ENCODE data around the gene PRKCI.
A peak's percentile ranks its signal among the peaks of the same experiment; 100 is the strongest.
"Not testable (repeated sequence)": the region's sequence is repeated elsewhere in the genome, so short reads cannot be mapped to it uniquely, and the experiment has no call there.

The PRKCI gene

DNA sequence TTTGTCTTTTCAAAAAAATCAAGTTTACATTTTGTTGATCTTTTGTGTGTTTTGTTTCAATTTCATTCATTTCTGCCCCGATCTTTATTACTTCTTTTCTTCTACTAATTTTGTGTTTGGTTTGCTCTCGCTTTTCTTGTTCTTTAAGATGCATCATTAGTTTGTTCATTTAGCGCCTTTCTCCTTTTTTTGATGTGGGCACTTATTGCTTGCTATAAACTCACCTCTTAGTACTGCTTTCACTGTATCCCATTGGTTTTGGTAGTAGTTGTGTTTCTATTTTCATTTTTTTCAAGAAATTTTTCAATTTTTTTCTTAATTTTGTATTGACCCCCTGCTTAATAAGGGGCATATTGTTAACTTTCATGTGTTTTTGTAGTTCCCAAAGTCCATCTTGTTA lies 34.4 kb downstream of the PRKCI start:
- H3K4me3 ChIP-seq (ENCODE audit: insufficient read length, low read depth) = no peak overlapping the region
- no peak for DNase-seq (ENCODE audit: low read depth, low spot score)
- TF ChIP-seq SUZ12 (IDR thresholded peaks at IDR 0.05; ENCODE audit: extremely low read depth, insufficient read depth, insufficient read length) (no peak), ZNF274 (IDR thresholded peaks at IDR 0.05; ENCODE audit: low read depth, low read length) (no peak), YY1 (IDR thresholded peaks at IDR 0.05; ENCODE audit: insufficient read depth, insufficient read length) (no peak)
- H3K36me3 ChIP-seq (ENCODE audit: insufficient read depth, insufficient read length, low read length) = peaks cover 17% of the 10 kb centered on the region
- no peaks in the 10 kb centered on the region for H3K9me3 ChIP-seq (ENCODE audit: insufficient read depth, low read length)
- H3K9ac ChIP-seq (ENCODE audit: insufficient read length, low read depth) = no peak overlapping the region
- no peaks in the 10 kb centered on the region for H3K27me3 ChIP-seq (ENCODE audit: insufficient read depth, insufficient read length)
- no peaks in the 10 kb centered on the region for H3K4me1 ChIP-seq (ENCODE audit: insufficient read depth, insufficient read length)

DNA sequence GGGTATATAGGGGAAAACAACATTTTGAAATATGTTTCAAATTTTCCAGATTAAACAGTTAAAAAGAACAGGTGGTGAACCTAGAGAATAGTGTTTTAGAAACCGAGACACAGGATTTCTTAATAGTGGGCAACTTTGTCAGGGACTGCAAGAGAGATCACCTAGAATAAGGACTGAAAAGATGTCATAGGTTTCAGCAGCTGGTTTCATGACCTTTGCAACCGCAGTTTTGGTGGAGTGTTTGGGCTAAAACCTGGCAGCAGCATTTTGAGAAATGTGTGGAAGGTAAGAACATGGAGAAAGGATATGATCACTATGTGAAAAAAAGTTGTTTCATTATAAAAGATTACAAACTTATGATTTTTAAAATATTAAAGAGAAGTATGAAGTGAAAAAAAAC lies 34.9 kb downstream of the PRKCI start:
- Histone ChIP-seq H3K4me1 (ENCODE audit: insufficient read depth, insufficient read length) (no peaks in the 10 kb centered on the region), H3K9me3 (ENCODE audit: insufficient read depth, low read length) (no peaks in the 10 kb centered on the region), H3K27me3 (ENCODE audit: insufficient read depth, insufficient read length) (no peaks in the 10 kb centered on the region), H3K9ac (ENCODE audit: insufficient read length, low read depth) (no peak overlapping the region), H3K36me3 (ENCODE audit: insufficient read depth, insufficient read length, low read length) (peaks cover 17% of the 10 kb centered on the region), H3K4me3 (ENCODE audit: insufficient read length, low read depth) (no peak overlapping the region)
- no peak for DNase-seq (ENCODE audit: low read depth, low spot score)
- no peak for TF ChIP-seq SUZ12 (IDR thresholded peaks at IDR 0.05; ENCODE audit: extremely low read depth, insufficient read depth, insufficient read length)

DNA sequence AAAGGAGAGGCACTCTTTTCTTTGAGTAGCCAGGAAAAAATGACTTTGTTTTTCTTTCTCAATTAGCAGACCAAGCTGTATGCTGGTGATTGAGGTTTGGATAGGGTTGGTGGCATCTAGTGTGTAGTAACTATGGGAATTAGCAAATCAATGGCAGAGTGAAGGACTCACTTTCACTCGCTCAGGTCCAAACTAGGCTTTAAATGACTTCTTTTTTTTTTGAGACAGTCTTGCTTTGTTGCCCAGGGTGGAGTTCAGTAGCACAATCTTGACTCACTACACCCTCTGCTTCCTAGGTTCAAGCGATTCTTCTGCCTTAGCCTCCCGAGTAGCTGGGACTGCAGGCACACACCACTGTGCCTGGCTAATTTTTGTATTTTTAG lies 35.9 kb downstream of the PRKCI start:
- Histone ChIP-seq H3K36me3 (ENCODE audit: insufficient read depth, insufficient read length, low read length) (peaks cover 17% of the 10 kb centered on the region), H3K27me3 (ENCODE audit: insufficient read depth, insufficient read length) (no peaks in the 10 kb centered on the region), H3K4me1 (ENCODE audit: insufficient read depth, insufficient read length) (no peaks in the 10 kb centered on the region), H3K9ac (ENCODE audit: insufficient read length, low read depth) (no peak overlapping the region), H3K9me3 (ENCODE audit: insufficient read depth, low read length) (no peaks in the 10 kb centered on the region), H3K4me3 (ENCODE audit: insufficient read length, low read depth) (no peak overlapping the region)
- DNase-seq (ENCODE audit: low read depth, low spot score) = peak; percentile 33
- TF ChIP-seq YY1 (IDR thresholded peaks at IDR 0.05; ENCODE audit: insufficient read depth, insufficient read length) (no peak), SUZ12 (IDR thresholded peaks at IDR 0.05; ENCODE audit: extremely low read depth, insufficient read depth, insufficient read length) (no peak), ZNF274 (IDR thresholded peaks at IDR 0.05; ENCODE audit: low read depth, low read length) (no peak)

DNA sequence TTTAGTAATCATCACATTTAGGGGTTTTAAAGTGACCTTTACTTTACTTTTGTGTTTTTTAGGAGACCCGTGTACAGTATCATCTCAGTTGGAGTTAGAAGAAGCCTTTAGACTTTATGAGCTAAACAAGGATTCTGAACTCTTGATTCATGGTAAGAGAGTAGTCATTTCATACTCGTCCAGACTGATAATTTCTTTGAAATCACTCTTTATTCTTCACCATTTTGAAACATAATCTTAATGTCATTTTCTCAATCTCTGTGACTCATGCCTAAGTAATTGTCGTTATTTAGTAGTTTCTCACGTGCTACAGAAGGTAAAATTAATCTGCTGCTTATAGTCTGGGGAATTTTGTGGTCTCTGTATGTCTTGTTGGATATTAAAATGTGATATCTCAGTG lies 37.7 kb downstream of the PRKCI start:
- DNase-seq (ENCODE audit: low read depth, low spot score) = no peak
- no peak for TF ChIP-seq YY1 (IDR thresholded peaks at IDR 0.05; ENCODE audit: insufficient read depth, insufficient read length)
- no peak for TF ChIP-seq SUZ12 (IDR thresholded peaks at IDR 0.05; ENCODE audit: extremely low read depth, insufficient read depth, insufficient read length)
- TF ChIP-seq ZNF274 (IDR thresholded peaks at IDR 0.05; ENCODE audit: low read depth, low read length) = no peak
- Histone ChIP-seq H3K4me1 (ENCODE audit: insufficient read depth, insufficient read length) (no peaks in the 10 kb centered on the region), H3K27me3 (ENCODE audit: insufficient read depth, insufficient read length) (no peaks in the 10 kb centered on the region), H3K36me3 (ENCODE audit: insufficient read depth, insufficient read length, low read length) (peaks cover 26% of the 10 kb centered on the region), H3K4me3 (ENCODE audit: insufficient read length, low read depth) (no peak overlapping the region), H3K9ac (ENCODE audit: insufficient read length, low read depth) (no peak overlapping the region), H3K9me3 (ENCODE audit: insufficient read depth, low read length) (no peaks in the 10 kb centered on the region)

DNA sequence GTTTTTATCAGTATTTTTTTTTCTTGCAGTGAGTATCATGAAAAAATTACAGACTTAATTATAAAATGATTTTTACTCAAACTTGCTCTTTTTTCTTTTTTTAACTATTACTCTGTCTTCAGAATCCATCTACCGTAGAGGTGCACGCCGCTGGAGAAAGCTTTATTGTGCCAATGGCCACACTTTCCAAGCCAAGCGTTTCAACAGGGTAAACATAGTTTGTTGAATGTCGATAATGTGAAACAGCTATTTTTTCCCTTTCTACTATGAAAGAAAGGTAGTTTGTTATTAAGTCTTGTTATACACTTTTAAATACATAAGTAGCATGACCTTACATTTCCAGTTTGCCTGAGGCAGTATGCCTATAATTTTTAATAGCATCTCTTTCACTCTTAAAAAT lies 45.6 kb downstream of the PRKCI start:
- no peaks in the 10 kb centered on the region for H3K4me1 ChIP-seq (ENCODE audit: insufficient read depth, insufficient read length)
- no peaks in the 10 kb centered on the region for H3K27me3 ChIP-seq (ENCODE audit: insufficient read depth, insufficient read length)
- peaks cover 62% of the 10 kb centered on the region for H3K36me3 ChIP-seq (ENCODE audit: insufficient read depth, insufficient read length, low read length)
- no peak overlapping the region for H3K9ac ChIP-seq (ENCODE audit: insufficient read length, low read depth)
- H3K4me3 ChIP-seq (ENCODE audit: insufficient read length, low read depth) = no peak overlapping the region
- no peaks in the 10 kb centered on the region for H3K9me3 ChIP-seq (ENCODE audit: insufficient read depth, low read length)
- TF ChIP-seq ZNF274 (IDR thresholded peaks at IDR 0.05; ENCODE audit: low read depth, low read length) (no peak), SUZ12 (IDR thresholded peaks at IDR 0.05; ENCODE audit: extremely low read depth, insufficient read depth, insufficient read length) (no peak)
- no peak for DNase-seq (ENCODE audit: low read depth, low spot score)

DNA sequence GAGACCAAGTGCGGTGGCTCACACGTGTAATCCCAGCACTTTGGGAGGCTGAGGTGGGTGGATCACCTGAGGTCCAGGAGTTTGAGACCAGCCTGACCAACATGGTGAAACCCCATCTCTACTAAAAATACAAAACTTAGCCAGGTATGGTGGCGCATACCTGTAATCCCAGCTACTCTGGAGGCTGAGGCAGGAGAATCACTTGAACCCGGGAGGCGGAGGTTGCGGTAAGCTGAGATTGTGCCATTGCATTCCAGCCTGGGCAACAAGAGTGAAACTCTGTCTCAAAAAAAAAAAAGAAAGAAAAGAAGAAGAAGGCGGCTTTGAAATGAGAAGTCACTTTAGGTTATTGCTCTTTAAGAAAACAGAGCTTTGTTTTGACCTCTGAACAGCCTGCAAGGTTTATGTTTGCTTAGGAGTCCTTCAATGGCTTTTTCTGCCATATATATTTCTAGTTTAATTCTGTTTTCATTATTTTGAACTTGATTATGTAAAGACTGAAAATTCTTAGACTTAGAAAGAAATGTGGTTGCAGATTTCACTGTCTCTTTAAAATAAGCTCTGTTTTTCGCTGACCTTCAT lies 47.5 kb downstream of the PRKCI start:
- peaks cover 68% of the 10 kb centered on the region for H3K36me3 ChIP-seq (ENCODE audit: insufficient read depth, insufficient read length, low read length)
- not testable (repeated sequence) for H3K9ac ChIP-seq (ENCODE audit: insufficient read length, low read depth); H3K27me3 ChIP-seq (ENCODE audit: insufficient read depth, insufficient read length); H3K4me1 ChIP-seq (ENCODE audit: insufficient read depth, insufficient read length); H3K9me3 ChIP-seq (ENCODE audit: insufficient read depth, low read length); H3K4me3 ChIP-seq (ENCODE audit: insufficient read length, low read depth); DNase-seq (ENCODE audit: low read depth, low spot score)

DNA sequence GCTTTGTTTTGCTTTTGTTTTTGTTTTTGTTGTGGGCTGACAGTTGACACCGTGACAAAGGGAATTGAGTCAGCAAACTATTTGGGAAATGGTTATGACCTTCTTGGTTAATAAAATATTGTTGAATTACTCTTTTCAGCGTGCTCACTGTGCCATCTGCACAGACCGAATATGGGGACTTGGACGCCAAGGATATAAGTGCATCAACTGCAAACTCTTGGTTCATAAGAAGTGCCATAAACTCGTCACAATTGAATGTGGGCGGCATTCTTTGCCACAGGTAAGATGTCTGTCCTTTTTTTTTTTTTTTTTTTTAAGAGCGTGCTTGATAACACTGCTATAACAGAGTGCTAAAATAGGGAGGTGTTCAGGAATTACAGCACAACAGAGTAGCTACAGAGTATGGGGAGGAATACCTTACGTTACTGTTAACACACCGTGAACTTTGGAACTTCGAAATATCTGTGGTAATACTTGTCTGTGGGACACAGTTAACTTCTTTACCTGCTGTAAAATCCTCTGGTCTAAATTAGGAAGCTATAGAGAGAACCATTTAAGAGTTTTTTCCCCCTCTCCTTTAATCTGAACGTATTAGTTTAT lies 48.2 kb downstream of the PRKCI start:
- Histone ChIP-seq H3K9ac (ENCODE audit: insufficient read length, low read depth) (no peak overlapping the region), H3K27me3 (ENCODE audit: insufficient read depth, insufficient read length) (no peaks in the 10 kb centered on the region), H3K9me3 (ENCODE audit: insufficient read depth, low read length) (no peaks in the 10 kb centered on the region), H3K4me3 (ENCODE audit: insufficient read length, low read depth) (no peak overlapping the region), H3K4me1 (ENCODE audit: insufficient read depth, insufficient read length) (no peaks in the 10 kb centered on the region), H3K36me3 (ENCODE audit: insufficient read depth, insufficient read length, low read length) (peaks cover 70% of the 10 kb centered on the region)
- DNase-seq (ENCODE audit: low read depth, low spot score) = no peak
- no peak for TF ChIP-seq SUZ12 (IDR thresholded peaks at IDR 0.05; ENCODE audit: extremely low read depth, insufficient read depth, insufficient read length)
- TF ChIP-seq YY1 (IDR thresholded peaks at IDR 0.05; ENCODE audit: insufficient read depth, insufficient read length) = no peak
- no peak for TF ChIP-seq ZNF274 (IDR thresholded peaks at IDR 0.05; ENCODE audit: low read depth, low read length)

DNA sequence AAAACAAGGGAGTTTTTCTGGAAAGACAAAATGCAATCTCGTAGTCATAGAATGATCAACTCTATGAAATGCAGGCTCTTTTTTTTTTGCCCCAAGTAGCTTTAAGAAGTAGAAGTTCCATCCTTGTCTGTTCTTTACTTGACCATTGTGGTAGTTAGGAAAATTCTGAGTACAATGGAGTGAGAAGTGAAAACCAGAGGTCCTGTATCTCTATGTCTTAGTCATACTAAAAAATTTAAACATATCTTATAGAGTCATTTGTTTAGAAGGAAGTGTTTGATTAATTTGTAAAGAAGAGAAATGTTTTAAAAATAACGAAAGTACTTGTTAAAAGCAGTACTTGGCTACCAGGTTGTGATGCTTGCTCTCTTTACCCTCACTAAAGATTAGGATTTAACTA lies 52.4 kb downstream of the PRKCI start:
- TF ChIP-seq ZNF274 (IDR thresholded peaks at IDR 0.05; ENCODE audit: low read depth, low read length) (no peak), SUZ12 (IDR thresholded peaks at IDR 0.05; ENCODE audit: extremely low read depth, insufficient read depth, insufficient read length) (no peak), YY1 (IDR thresholded peaks at IDR 0.05; ENCODE audit: insufficient read depth, insufficient read length) (no peak)
- no peak overlapping the region for H3K9ac ChIP-seq (ENCODE audit: insufficient read length, low read depth)
- no peaks in the 10 kb centered on the region for H3K9me3 ChIP-seq (ENCODE audit: insufficient read depth, low read length)
- H3K36me3 ChIP-seq (ENCODE audit: insufficient read depth, insufficient read length, low read length) = peaks cover 72% of the 10 kb centered on the region
- no peaks in the 10 kb centered on the region for H3K27me3 ChIP-seq (ENCODE audit: insufficient read depth, insufficient read length)
- DNase-seq (ENCODE audit: low read depth, low spot score) = no peak
- no peak overlapping the region for H3K4me3 ChIP-seq (ENCODE audit: insufficient read length, low read depth)
- H3K4me1 ChIP-seq (ENCODE audit: insufficient read depth, insufficient read length) = no peaks in the 10 kb centered on the region

All from NT2/D1 (cell line).